HG03432 (cell line): ENCODE data around the gene ARSI.

ENCODE experiments used
- ATAC-seq: cut with Tn5 transposase; IDR thresholded peaks from one replicate; pipeline ENCODE4 v1.9.1; 2021; ENCODE audit warnings: mild to moderate bottlenecking, moderate library complexity; ENCODE audit not compliant: unreplicated experiment

The ARSI gene

DNA sequence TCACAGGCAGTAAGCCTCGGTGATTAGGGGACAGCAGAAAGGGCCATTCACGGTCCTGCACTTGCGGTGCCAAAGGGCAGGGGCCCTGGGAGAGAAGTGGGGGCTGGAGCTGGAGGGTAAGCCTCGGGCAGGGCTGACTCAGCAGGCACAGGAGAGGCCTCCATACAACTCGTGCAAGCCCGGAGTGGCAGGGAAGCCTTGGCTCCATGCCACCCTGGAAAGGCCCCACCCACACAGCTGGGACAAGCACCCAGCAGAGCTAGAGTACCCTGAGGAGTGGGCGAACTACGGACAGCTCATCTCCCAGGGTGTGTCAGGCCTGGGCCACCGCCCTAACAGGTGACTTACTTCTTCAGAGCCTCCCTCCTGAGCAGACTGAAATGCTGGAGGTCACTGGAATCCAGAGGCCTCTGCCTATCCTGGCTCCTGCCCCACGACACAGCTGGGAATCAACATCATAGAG is 7.5 kb downstream of the ARSI start:
- ATAC-seq, result no peak

DNA sequence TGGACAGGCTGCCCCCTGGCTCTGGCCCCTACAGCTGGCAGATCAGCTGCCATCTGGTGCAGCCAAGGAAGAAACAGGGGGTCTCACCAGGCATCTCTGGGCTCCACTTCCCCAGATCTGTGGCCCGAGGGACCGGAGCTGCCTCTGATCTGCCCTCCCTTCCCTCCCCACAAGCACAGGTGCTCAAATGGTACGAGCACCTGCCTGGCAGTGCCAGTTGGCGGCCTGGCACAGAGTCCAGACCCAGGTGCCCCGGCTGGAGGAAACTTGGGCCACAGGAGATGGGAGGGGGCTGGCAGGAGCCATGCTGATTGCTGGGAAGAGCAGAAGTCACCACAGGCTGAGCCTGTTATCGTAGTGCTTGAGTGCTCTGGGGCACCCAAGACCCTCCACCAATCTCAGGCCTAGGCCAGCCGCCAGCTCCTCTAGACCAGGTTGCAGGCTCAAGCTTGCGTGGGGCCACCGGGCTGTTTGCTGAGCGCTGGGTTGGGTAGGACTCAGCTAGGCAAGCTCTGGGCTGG is 8.1 kb downstream of the ARSI start:
- ATAC-seq, result no peak

DNA sequence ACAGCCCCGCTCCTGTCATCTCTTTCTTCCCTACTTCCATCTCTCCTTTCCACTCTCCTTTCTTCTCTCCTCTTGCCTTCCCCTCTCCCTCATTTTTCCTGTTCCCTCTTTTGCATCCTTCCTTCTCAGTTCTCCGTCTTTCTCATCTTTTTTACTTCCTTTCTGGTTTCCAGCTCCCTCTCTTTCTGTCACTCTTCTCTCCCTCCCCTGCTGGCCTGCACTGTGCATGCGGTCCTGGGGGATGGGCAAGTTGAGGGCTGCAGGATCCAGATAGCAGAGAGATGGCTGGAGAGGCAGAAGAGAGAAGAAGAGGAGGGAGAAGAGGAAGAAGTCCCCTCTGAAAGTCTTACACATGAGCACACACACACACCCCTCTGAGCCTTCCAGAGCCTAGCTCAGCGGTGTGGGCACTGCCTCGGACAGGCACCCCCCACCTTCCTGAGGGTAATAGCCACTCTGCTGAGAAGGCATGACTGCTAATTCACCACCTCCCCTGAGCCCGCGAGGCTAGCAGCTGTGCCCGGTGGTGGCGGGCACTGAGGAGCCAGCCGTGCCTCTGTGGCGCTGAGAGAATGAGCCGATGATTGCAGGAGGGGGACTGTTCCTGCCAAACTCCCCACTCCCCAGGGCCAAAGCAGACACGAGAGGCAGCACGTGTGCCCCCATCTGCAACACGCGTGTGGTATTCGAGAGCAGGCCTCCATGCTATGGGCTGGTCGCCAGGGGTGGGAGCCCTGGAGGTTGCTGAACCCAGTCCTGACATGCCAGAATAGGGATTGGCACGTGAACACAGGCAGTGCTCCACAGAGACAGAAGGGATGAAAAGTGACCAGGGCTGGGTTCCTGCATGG is 9.4 kb downstream of the ARSI start:
- ATAC-seq, result no peak

GRCh38 chr5:150291388-150292385 is 11.0 kb downstream of the ARSI start:
- ATAC-seq, result no peak

GRCh38 chr5:150289551-150290390 is 12.9 kb downstream of the ARSI start, which contains the start of gene CAMK2A:
Gene CAMK2A (minus strand): TSS chr5:150289773. CDS start chr5:150289625, 148 bp downstream.
- ATAC-seq, result no peak

DNA sequence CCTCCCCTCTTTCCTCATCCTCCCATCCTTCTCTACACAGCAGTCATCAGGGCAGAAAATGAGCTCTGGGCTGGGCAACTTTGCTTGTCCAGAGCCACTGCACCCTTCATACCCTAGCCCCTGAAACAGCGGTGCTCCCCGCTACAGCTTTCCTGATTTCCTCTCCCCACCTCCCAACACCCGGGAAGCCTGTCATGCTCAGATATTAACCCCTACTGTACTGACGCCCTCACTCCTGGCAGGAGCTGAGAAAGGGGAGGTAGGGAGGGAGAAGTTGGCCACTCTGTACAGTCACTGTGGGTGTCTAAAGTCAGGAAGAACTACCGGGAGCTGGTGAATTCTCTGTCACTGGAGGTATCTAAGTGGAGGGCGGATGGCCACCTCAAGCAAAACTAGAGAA is 13.9 kb downstream of the ARSI start:
- ATAC-seq, result no peak

DNA sequence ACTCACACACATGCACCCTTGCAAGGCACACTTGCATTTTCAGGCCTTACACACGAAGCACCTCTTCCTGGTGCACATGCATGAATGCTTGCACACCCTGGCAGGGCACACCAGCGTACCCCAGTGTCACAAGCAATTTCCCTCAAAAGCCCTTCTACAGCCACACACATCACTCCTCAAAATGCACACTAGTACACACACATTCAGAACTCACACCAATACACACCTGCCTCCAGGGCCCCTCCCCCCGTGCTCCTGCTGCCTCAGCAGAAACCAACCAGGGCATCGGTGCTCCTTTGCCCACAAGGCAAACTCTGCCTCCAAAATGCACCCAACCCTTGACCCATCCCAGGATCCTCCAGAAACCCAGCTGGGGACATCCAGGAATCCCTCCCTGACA is 14.3 kb downstream of the ARSI start:
- ATAC-seq, result no peak

- ATAC-seq, result no peak
These were observed 15.9 kb downstream of the ARSI start for GRCh38 chr5:150286820-150287219.

DNA sequence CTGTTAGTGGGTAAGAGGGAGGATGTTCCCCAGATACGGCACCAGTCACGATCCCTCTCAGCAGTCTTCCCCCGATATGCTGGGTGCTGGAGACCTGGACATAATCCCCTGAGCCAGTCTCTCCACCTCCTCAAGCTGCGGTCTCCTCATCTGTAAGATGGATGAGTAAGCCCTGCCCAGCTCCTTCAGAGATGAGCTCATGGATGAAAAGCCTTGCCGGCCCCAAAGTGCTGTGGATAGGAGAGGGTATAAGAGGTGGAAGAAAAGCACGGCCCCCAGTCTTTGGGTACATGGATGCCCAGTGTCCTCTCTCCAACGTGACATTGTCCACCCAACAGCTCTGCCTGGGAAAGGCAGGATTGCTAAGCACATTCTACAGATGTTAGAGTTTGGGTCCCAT is 17.6 kb downstream of the ARSI start:
- ATAC-seq, result no peak

DNA sequence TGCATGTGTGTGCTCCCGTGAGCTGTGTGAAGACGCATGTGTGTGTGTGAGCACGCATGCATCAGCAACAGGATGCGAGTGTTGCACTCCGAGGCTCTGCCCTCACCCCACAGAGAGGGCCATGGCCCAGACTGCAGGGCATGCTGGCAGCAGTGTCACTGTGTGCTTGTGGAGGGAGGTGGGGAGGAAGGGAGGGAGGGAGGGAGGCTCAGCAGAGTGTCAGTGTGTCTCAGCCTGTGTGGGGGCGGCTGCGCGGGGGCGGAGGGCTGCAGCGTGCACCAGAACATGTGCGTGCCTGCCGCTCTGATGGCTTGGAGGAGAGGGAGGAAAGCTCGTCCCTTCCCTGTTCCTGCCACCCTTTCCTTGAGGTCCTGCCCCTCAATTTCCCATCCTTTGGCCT is 18.4 kb downstream of the ARSI start:
- no peak for ATAC-seq

GRCh38 chr5:150283904-150284303 is 18.8 kb downstream of the ARSI start:
- no peak for ATAC-seq

DNA sequence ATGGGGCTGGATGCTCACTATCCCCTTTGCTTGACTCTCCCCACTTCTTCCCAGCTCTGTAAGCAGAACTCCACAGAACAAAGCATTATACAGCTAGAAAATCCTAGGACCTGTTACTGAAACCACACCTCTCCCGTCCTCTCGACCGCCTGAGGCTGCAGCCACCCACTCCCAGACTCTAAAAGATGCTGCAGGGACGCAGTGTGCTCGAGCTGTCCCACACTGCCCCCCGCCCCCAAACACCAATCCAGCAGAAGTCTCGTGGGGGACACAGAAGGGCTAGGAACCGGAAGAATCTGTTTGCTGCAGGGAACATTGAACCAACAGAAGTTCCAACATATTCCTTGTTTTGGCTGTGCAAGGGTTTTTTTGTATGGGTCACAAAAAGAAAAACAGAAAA is 20.7 kb downstream of the ARSI start:
- ATAC-seq, result no peak

GRCh38 chr5:150279330-150280020 is 23.2 kb downstream of the ARSI start:
- no peak for ATAC-seq

DNA sequence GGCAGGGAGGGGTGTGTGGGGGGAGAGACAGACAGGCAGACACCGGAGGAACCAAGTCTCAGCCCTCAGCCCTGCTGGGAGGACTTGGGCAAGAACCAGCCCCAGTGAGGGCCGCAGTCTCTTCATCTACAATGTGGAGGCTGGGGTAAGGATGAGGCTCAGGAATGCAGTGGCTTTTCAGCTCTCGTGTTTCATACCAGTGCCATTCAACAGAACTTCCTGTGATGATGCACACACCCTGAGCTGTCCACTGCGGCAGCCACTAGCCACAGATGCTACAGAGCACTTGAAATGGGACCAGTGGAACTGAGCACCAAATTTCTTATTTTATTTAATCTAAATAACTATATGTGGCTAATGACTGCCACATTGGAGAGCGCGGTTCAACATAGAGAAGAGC is 23.8 kb downstream of the ARSI start:
- ATAC-seq, result no peak

GRCh38 chr5:150278046-150278730 is 24.5 kb downstream of the ARSI start:
- no peak for ATAC-seq

DNA sequence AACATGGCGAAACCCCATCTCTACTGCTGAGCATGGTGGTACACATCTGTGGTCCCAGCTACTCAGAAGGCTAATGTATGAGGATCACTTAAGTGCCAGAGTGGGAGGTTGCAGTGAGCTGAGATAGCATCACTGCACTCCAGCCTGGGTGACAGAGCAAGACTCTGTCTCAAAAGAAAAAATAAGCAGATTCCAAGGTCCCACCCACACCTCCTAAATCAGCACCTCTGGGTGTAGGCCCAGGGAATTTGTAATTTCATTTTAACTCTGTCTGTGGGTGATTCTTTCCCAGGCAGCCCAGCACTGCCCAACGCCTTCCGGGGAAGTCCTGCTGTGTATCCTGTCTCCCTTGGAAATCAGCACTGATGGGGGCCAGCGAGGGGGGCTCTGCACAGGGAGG is 25.7 kb downstream of the ARSI start:
- ATAC-seq, result no peak

DNA sequence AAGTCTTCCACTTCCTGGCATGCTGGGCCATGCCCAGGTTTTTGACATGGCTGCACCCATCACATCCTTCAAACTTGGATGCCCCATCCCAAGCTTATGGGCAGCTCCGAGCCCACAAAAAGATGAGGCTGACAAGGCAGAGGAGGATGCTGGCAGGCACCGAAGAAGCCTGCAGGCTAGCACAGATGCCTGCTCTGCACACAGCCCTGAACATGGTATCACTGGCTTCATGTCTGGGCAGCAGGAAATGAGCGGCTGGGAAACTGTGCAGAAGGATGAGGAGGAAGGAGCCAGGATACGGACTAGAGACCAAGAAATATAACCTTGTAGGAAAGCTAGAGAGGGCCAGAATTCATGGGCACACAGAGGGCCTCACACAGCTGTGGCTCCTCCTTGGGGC is 27.9 kb downstream of the ARSI start:
- no peak for ATAC-seq

DNA sequence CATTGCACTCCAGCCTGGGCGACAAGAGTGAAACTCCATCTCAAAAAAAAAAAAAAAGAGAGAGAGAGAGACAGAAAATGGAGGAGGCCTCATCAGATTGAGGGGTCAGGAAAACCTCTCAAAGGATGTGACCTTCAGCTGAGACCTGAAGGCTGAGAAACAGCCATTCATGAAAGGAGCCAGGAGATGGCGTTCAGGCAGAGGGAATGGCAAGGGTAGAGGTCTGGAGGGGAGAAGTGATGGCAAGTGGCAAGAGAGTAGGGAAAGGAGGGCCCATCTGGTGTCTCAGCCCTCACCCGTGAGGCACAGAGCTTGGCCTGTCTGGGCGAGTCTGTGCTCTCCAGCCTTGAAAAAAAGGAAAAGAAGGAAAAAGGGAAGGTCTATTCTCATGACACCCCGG is 30.2 kb downstream of the ARSI start:
- ATAC-seq, result no peak

DNA sequence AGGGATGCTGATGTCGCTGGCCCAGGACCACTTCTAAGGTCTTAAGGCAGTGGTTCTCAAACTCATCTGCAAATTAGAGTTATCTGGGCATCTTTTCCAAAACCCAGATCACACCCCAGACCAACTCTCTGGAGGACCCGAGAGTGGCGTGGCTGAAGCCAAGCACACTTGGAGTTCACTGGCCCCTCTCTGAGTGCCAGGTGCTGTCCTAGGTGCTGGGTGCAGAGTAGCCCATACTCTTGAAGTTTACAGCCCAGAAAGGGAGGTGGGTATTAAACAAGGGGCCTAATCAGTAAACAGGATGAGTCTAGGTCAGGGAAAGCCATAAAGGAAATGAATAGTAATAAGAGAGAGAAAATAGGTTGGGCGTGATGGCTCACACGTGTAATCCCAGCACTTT is 30.8 kb downstream of the ARSI start:
- no peak for ATAC-seq
